Activated T-helper 1 cell treated with anti-CD3 and anti-CD28 coated beads, Interleukin-2, amount 50 U/mL, for 16 hours (primary cell): ENCODE data around the gene TK1.
"Not testable (repeated sequence)": the region's sequence is repeated elsewhere in the genome, so short reads cannot be mapped to it uniquely, and the experiment has no call there.

Experiments used
- DNase-seq, 2 donors: peaks; one replicate each; pipeline ENCODE4 v3.0.0-alpha.2; 2020; ENCODE audit warnings: low read depth in 1 of 2, low spot score in 1 of 2

TK1 gene, protein sequence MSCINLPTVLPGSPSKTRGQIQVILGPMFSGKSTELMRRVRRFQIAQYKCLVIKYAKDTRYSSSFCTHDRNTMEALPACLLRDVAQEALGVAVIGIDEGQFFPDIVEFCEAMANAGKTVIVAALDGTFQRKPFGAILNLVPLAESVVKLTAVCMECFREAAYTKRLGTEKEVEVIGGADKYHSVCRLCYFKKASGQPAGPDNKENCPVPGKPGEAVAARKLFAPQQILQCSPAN

GRCh38 chr17:78186692-78187595 is at the start of gene TK1, which contains the start of gene AFMID:
TK1 (minus strand) TSS chr17:78187052; CDS start chr17:78186994, 58 bp downstream.
AFMID (plus strand) TSS chr17:78187362; CDS start chr17:78187371, 9 bp downstream.
- peak; percentile 55 to 75 for DNase-seq

DNA sequence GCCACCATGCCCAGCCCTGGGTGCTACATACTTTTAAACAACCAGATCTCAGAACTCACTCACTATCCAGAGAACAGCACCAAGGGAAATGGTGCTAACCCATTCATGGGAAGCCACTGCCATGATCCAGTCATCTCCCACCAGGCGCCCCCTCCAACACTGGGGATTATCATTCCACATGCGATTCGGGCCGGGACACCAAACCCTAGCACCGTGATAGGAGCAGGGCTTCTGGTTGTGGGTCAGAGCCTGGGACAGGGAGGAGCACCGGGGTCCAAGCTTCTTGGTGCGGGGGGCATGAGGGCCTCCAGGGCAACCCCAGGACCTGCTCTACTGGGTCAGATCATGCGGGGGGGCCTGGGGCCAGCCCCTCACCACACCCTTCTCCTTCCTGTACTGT is 49.0 kb upstream of the TK1 start:
- no peak for DNase-seq

DNA sequence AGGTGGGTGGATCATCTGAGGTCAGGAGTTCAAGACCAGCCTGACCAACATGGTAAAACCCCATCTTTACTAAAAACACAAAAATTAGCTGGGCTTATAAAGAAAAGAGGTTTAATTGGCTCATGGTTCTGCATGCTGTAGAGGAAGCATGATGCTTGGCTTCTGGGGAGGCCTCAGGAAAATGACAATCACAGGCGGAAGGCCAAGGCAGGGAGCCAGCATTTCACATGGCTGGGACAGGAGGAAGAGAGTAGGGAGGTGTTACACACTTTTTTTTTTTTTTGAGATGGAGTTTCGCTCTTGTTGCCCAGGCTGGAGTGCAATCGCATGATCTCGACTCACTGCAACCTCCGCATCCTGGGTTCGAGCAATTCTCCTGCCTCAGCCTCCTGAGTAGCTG is 48.2 kb upstream of the TK1 start:
- DNase-seq, result not testable (repeated sequence)

DNA sequence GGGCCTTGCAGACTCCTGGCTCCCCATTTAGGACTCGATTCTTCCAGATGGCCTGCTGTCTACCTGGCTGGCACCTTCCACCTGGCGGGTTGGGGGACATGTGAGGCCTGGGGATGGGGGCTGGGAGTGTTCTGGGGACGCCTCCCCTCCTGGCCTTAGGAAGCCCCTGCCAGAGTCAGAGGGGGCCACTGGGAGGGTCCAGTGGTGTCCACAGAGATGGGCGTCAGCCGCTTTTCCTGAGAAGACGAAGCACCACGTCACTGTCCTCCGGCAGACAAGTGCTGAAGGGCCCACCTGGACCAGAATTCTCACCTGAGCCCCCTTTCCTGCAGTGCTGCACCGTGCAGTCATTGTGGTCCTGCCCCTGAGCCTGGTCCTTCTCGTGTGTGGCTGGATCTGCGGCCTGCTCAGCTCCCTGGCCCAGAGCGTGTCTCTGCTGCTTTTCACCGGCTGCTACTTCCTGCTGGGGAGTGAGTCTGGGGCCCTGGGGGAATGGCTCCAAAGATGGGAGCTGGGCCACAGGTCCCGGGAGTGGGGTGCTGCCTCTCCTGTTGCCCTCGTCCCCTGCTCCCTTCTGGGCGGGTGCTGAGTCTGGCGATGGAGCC is 47.5 kb upstream of the TK1 start:
- no peak for DNase-seq

DNA sequence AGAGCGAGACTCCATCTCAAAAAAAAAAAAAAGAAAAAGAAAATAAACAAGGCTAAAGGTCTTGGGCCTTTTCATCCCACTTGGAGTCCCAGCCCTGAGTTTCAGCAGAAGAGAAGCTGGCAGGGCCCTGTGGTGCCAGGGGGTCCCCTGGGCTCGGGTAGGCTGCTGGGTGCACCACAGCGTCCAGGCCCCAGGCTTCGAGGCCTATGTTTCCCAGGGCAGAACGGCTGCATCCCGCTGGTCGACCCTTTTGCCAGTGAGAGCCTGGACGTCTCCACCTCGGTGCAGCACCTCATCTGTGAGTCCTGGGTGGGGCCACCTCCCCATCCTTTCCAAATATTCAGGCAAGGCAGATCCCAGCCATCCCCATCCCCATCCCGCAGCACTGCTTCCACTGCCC is 46.8 kb upstream of the TK1 start:
- DNase-seq, result no peak

DNA sequence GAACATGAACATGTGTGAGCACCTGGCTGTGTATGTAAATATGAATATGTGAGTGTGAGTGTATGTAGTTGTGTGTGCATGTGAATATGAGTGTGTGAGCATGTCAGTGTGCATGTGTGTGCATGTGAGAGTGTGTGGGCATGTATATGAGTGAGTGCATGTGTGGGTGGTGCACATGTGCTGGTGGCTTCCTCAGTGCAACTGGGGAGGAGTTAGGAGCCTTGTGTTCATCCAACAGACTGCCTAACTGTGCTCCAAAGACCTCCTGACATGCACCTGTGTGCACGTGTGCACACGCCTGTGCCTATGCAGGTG is 46.0 kb upstream of the TK1 start:
- DNase-seq, result no peak

- DNase-seq, result no peak
Observed at GRCh38 chr17:78231991-78232858, 45.4 kb upstream of the TK1 start.

- no peak for DNase-seq
Observed at GRCh38 chr17:78230996-78231935, 44.4 kb upstream of the TK1 start, which contains the start of gene TMEM235. TMEM235 (plus strand) TSS chr17:78231631; CDS start chr17:78232024, 393 bp downstream.

DNA sequence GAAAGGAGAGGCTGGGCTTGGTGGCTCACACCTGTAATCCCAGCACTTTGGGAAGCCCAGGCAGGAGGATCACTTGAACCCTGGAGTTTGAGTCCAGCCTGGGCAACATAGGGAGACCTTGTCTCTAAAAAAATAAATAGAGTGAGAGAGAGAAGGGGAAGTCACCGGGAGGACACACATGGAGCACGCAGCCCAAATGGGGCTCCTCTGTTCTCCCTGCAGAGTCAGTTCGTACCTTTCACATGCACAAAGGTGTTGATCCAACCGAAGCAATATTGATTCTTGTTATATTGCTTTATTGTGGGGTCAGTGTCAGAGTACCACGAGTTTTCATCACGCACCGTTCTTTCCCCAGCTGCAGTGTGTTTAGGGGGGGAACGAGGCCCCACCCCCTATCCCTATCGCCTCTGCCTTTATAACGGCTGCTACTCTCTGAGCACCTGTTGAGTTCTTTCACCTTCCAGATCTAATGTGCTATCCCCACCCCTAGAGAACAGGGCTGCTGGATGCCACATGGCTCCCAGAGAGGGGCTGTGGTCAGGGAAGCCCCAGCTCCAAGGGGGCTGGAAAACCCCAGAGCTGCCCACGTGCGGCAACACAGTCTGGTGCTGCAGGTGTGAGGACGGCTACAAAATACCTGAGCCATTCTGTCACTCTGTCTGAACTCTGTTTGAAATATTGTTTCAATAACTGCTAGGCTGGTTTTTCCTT is 43.6 kb upstream of the TK1 start:
- DNase-seq, result no peak

DNA sequence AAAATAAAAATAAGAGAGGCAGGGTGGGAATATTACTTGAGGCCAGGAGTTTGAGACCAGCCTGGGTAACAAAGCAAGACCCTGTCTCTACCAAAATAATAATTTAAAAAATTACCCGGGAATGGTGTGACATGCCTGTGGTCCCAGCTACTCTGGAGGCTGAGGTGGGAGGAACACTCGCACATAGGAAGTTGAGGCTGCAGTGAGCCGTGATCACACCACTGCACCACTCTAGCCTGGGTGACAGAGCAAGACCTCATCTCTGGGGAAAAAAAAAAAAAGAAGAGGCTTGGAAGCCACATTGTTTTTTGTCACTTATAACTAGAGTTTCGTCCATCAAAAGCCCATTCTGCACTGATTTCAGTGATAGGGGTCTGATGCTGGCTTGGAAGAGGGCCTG is 41.3 kb upstream of the TK1 start:
- DNase-seq, result no peak

DNA sequence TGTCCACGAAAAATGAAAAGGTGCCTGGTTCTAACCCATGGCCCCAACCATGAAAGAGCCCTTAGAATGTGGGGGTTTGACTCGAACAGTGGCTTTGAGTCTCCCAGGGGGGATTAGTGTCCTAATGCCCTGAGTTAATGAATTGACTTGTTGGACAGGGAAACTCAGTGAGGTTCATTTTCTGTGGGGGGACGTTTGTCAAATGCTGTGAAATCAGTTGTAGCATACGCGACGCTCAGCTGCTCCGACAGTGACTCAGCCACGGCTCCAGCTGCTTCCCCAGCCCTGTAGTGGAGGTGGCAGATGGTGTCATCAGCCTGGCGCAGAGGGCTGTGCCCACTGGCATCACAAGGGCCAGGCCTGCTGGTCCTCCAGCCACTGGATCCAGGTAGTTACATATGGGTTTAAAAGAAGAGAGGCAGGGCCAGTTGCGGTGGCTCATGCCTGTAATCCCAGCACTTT is 40.6 kb upstream of the TK1 start:
- no peak for DNase-seq

GRCh38 chr17:78226759-78227454 is 40.1 kb upstream of the TK1 start:
- no peak for DNase-seq

- no peak for DNase-seq
Observed at GRCh38 chr17:78226055-78226758, 39.4 kb upstream of the TK1 start.

GRCh38 chr17:78225088-78225865 is 38.4 kb upstream of the TK1 start:
- no peak for DNase-seq

DNA sequence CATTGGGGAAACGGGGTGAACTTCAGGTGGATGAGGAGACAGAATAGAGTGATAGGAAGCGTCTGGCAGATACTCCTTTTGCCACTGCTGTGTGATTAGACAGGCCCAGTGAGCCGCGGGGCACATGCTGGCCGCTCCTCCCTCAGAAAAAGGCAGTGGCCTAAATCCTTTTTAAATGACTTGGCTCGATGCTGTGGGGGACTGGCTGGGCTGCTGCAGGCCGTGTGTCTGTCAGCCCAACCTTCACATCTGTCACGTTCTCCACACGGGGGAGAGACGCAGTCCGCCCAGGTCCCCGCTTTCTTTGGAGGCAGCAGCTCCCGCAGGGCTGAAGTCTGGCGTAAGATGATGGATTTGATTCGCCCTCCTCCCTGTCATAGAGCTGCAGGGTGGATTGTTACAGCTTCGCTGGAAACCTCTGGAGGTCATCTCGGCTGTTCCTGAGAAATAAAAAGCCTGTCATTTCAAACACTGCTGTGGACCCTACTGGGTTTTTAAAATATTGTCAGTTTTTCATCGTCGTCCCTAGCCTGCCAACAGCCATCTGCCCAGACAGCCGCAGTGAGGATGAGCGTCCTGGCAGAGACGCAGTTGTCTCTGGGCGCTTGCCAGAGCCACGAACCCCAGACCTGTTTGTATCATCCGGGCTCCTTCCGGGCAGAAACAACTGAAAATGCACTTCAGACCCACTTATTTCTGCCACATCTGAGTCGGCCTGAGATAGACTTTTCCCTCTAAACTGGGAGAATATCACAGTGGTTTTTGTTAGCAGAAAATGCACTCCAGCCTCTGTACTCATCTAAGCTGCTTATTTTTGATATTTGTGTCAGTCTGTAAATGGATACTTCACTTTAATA is 37.6 kb upstream of the TK1 start:
- no peak for DNase-seq

- no peak for DNase-seq
Observed at GRCh38 chr17:78223765-78224164, 36.9 kb upstream of the TK1 start.
